Tibial nerve (tissue), 4 donors: ENCODE results near the gene RHBG.

Experiments
- CTCF ChIP-seq, 5 experiments: fragments of 200-600 bp in 3 of 5; fragments of 450-650 bp in 2 of 5; sonication (generic) in 3 of 5; IDR thresholded peaks; one replicate each; pipeline ENCODE4 v1.5.1; 2016 to 2019; ENCODE audit warnings: antibody characterized with exemption in 5 of 5, mild to moderate bottlenecking in 3 of 5, moderate library complexity in 2 of 5
- EP300 ChIP-seq, 2 donors: sonication (generic); formaldehyde crosslinking; IDR thresholded peaks; one replicate each; pipeline ENCODE4 v1.6.1; 2017; ENCODE audit warnings: antibody characterized with exemption in 2 of 2, mild to moderate bottlenecking in 1 of 2
- POLR2A ChIP-seq, 2 donors: fragments of 450-650 bp; IDR thresholded peaks; one replicate each; pipeline ENCODE4 v1.6.1; 2017; ENCODE audit warnings: antibody characterized with exemption in 2 of 2, mild to moderate bottlenecking in 2 of 2, moderate library complexity in 2 of 2

GRCh38 chr1:156386134-156386901, 17.3 kb downstream of the RHBG start:
- no peak for TF ChIP-seq CTCF (IDR thresholded peaks at IDR 0.05)
- no peak for TF ChIP-seq POLR2A (IDR thresholded peaks at IDR 0.05)
- TF ChIP-seq EP300 (IDR thresholded peaks at IDR 0.05) = no peak
